ENCODE measurements around the gene CYSTM1.

The CYSTM1 gene

DNA sequence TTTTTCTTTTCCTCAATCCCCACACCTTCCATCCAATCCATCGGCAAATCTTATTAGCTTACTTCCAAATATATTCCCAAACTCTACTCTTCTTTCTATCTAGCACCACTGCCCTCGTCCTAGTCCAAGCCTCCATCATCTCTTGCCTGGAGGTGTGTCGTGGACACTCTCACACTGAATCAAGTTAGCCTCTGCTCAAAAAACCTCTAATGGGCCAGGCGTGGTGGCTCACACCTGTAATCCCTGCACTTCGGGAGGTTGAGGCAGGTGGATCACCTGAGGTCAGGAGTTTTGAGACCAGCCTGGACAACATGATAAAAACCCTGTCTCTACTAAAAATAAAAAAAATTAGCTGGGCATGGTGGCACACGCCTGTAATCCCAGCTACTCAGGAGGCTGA lies 81.7 kb downstream of the CYSTM1 start:
- no peak for DNase-seq (ENCODE audit: low read depth in 2 of 2)

DNA sequence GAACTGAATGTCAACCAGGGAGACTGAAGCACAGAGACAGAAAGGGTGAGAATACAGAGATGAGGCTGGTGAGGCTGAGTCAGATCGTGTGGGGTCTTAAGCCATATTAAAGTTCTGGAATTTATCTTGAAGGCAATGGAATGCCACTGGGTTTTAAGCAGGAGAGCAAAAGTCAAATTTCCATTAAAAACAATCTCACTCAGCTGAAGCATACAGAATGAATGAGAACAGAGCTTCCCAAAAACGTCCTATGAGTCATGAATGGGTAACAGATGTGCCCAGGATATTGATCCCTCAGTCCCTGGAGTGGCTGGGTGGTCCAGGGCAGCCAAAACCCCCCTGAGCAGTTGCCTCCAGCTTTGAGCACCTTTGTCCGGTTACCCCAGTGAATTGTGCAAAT lies 83.0 kb downstream of the CYSTM1 start:
- no peak for DNase-seq (ENCODE audit: low read depth in 2 of 2)

DNA sequence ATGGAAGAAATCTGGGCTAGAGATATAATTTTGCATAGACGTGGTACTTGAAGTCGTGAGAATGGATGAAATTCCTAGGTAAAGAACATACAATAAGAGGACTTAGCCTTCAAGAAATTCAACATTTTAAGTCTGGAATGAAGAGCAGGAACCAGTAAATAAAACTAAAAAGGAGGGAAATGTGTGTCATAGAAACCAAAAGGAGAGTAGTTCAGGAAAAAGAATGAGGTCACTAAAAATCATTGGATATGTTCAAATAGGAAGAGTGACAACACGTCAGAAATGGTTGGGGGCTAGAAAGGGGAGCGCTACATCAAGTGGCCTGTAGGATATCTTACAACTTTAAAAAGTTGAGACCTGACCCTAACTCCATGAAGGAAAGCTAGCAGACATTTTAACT lies 83.9 kb downstream of the CYSTM1 start:
- no peak for DNase-seq (ENCODE audit: low read depth in 2 of 2)

DNA sequence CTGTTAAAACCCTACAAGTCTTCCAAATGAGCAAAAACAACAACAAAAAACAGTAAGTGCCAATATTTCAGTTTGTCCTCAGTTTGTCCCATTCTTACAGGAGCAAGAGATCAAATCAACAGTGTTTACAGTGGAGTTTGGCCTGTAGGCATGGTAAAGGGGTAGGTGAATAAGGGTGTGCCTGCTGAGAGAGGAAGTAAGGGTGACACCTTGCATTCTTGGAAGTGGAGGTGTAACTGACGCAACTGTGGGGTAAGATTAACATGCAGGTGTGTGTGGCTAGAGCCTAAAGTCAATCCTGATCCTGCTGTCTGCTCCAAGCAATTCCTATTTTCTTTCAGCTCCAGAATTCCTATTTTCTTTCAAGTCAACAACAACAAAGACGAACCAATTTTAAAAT lies 84.5 kb downstream of the CYSTM1 start:
- DNase-seq (ENCODE audit: low read depth in 2 of 2): no peak

DNA sequence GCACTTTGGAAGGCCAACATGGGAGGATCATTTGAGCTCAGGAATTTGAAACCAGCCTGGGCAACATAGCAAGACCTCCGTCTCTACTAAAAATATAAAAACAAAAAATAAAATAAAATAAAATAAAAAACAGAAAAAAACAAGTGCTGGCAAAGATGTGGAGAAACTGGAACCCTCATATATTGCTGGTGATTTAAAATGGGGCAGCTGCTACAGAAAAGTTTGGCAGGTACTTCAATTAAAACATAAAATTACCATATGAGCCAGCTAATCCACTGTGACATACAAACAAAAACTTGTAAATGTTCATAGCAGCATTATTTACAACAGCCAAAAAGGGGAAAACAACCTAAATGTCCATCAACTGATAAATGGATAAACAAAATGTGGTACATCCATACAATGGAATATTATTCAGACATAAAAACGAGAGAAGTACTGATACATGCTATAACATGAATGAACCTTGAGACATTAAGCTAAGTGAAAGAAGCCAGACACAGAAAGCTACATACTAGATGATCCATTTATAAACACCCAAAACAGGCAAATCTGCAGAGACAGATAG lies 85.2 kb downstream of the CYSTM1 start:
- no peak for DNase-seq (ENCODE audit: low read depth in 2 of 2)

- no peak for DNase-seq (ENCODE audit: low read depth in 2 of 2)
Observed at GRCh38 chr5:140261403-140262171, 86.6 kb downstream of the CYSTM1 start.

GRCh38 chr5:140262221-140262620 lies 87.2 kb downstream of the CYSTM1 start:
- no peak for DNase-seq (ENCODE audit: low read depth in 2 of 2)

- no peak for DNase-seq (ENCODE audit: low read depth in 2 of 2)
Observed at GRCh38 chr5:140262839-140263238, 87.9 kb downstream of the CYSTM1 start.

- DNase-seq (ENCODE audit: low read depth in 2 of 2): no peak
Observed at GRCh38 chr5:140265845-140266244, 90.9 kb downstream of the CYSTM1 start.

DNA sequence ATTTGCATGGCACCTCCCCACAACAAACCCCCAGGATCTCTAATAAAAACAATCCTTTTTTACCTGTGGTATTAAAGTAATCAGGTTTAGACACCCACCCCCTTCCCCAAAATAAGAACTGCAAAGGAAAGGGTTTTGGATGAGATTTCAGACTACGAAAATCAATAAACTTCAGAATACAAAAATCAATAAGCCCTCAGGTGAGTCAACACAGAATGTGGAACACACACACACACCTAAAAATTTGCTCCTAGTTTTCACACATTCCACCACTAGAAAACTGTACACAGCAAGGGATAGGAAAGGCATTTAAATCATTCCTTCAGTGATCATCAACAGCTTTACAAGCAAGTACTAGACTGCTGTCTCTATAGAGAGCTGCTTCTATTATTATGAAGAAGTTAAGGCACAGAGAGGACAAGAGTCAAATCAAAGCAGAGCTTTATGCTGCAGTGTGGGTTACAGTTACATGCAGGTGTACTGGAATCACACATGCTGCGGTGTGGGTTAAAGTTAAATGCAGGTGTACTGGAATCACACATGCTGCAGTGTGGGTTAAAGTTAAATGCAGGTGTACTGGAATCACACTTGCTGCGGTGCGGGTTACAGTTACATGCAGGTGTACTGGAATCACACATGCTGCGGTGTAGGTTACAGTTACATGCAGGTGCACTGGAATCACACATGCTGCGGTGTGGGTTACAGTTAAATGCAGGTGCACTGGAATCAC lies 91.6 kb downstream of the CYSTM1 start:
- no peak for DNase-seq (ENCODE audit: low read depth in 2 of 2)

DNA sequence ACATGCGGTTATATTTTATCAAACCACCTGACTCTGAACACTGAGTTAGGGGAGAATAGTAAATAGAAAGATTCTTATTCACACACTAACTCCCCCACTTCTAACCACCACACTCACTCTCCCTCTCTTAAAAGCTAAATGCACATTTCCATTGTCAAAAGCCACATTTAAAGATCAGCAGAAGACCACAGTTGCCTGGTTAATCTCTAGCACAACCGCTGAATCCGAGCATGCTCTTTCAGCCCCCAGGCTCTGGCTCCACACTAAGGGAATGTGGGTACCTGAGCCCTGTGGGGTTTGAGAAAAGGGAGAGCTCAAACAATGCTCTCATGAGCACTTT lies 92.2 kb downstream of the CYSTM1 start:
- DNase-seq (ENCODE audit: low read depth in 2 of 2): no peak

DNA sequence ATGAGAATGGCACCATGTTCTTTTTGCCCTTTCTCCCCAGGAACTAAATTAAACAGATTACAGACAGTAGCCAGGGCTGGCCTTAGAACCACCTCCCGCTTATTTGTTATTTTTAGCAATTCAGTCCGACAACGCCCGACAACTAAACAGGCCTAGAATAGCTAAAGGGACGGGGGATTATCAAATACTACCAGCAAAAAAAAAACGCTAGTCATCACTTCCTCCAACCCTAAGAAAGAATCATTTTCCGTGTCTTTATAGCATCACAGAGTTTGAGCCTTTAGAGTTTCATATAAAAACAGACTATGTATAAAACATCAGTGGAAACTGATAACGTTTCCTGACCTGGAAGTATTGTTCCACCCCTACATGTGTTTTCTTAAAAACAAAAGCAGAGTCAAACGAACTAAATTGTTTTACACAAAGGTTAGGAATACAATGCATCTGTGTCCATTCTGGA lies 92.6 kb downstream of the CYSTM1 start:
- no peak for DNase-seq (ENCODE audit: low read depth in 2 of 2)

- no peak for DNase-seq (ENCODE audit: low read depth in 2 of 2)
Observed at GRCh38 chr5:140270008-140270407, 95.0 kb downstream of the CYSTM1 start.

- DNase-seq (ENCODE audit: low read depth in 2 of 2): no peak
Observed at GRCh38 chr5:140273401-140273877, 98.5 kb downstream of the CYSTM1 start.

GRCh38 chr5:140275837-140276236 lies 100.8 kb downstream of the CYSTM1 start:
- DNase-seq (ENCODE audit: low read depth in 2 of 2): no peak

DNA sequence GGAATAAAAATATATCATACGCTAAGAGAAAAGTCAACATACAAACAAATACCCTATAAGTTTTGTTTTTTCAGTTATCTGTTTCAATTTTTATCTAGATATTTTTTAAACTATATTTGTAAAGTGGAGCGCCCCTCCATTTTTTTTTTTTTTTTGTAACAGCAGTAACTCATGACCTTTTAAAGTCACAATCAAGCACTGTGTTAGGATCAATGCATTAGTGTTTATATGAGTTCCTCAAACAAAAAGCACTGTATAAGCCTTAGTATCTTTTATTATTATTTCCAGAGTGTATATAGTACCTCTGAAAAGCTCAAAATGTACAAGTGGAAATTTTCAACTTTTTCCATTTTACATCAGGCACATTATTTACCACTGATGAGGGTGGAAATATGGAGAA lies 107.3 kb downstream of the CYSTM1 start:
- no peak for DNase-seq (ENCODE audit: low read depth in 2 of 2)

DNA sequence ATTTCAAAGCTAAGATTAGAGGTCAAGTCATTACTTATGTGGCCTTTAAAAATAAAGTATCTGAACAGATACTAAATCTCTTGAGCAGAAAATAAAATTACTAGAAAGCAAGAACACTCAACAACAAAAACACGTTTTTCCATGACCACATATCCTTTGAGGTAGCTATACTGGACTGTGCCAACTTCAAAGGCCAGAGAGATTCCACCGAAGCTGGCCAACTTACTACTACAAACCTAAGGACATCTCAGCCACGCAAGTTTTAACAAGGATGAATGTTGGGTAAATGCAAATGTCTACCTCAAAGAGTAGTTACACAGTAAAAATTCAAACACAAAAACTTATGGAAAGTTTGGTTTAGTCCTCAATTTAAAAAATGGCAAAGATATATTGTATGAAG lies 109.0 kb downstream of the CYSTM1 start:
- DNase-seq (ENCODE audit: low read depth in 2 of 2): no peak

GRCh38 chr5:140286424-140286823 lies 111.4 kb downstream of the CYSTM1 start:
- no peak for DNase-seq (ENCODE audit: low read depth in 2 of 2)

DNA sequence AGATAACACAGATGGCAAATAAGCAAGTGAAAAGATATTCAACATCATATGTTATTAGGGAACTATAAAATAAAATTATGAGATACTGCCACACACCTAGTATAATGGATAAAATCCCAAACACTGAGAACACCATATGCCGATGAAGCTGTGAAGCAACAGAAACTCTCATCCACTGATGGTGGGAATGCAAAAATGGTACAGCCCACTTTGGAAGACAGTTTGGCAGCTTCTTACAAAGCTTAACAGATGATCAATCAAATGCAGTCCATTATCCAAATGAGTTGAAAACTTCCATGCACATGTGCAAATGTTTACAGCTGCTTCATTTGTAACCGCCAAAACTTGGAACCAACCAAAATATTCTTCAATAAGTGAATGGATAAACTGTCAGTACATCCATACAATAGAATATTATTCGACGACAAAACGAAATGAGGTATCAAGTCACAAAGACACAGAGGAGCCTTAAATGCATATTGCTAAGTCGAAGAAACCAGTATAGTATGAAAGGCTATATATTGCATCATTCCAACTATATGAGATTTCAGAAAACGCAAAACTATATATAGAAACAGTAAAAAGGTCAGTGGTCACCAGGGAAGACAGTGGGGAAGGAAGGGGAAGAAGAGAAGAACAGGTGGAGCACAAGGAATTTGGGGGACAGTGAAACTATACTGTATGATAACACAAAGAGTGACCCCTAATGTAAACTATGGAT lies 113.0 kb downstream of the CYSTM1 start:
- no peak for DNase-seq (ENCODE audit: low read depth in 2 of 2)

- DNase-seq (ENCODE audit: low read depth in 2 of 2): no peak
Observed at GRCh38 chr5:140292212-140293036, 117.4 kb downstream of the CYSTM1 start.

All from stimulated activated CD4-positive, alpha-beta T cell treated with anti-CD3 and anti-CD28 coated beads, Interleukin-12 subunit alpha, Interleukin-12 subunit beta, amount 100 ng/mL, for 24 hours (primary cell).